ENCODE data around the gene ATF1.
"Not testable (repeated sequence)": the region's sequence is repeated elsewhere in the genome, so short reads cannot be mapped to it uniquely, and the experiment has no call there.

Gene ATF1

GRCh38 chr12:50803230-50803875 is 39.5 kb downstream of the ATF1 start:
- Histone ChIP-seq H3K27ac (ENCODE audit: low read length) (no peak overlapping the region), H3K36me3 (ENCODE audit: control insufficient read depth in 2 of 2, insufficient read depth in 2 of 2, low read length in 2 of 2) (peaks cover 9 to 11% of the 10 kb centered on the region in 2 donors)

GRCh38 chr12:50806176-50806575 is 42.3 kb downstream of the ATF1 start:
- H3K4me1 ChIP-seq (ENCODE audit: control insufficient read depth, insufficient read depth, low read length): no peaks in the 10 kb centered on the region
- no peak overlapping the region for H3K4me3 ChIP-seq (ENCODE audit: low read length in 2 of 2)
- H3K36me3 ChIP-seq (ENCODE audit: control insufficient read depth in 2 of 2, insufficient read depth in 2 of 2, low read length in 2 of 2): peaks cover 7 to 14% of the 10 kb centered on the region in 2 donors
- H3K9me3 ChIP-seq (ENCODE audit: control insufficient read depth in 2 of 2, low read length in 2 of 2): no peaks in the 10 kb centered on the region
- H3K27me3 ChIP-seq (ENCODE audit: control insufficient read depth in 1 of 2, insufficient read depth in 2 of 2, low read length in 2 of 2): no peaks in the 10 kb centered on the region
- no peak overlapping the region for H3K27ac ChIP-seq (ENCODE audit: low read length)
- H3K9ac ChIP-seq (ENCODE audit: low read length in 2 of 2): no peak overlapping the region

More at GRCh38 chr12:50803230-50803875, 39.5 kb downstream of the ATF1 start:
- Histone ChIP-seq H3K9ac (ENCODE audit: low read length in 2 of 2) (no peak overlapping the region), H3K27me3 (ENCODE audit: control insufficient read depth in 1 of 2, insufficient read depth in 2 of 2, low read length in 2 of 2) (no peaks in the 10 kb centered on the region), H3K4me3 (ENCODE audit: low read length in 2 of 2) (no peak overlapping the region), H3K9me3 (ENCODE audit: control insufficient read depth in 2 of 2, low read length in 2 of 2) (no peaks in the 10 kb centered on the region), H3K4me1 (ENCODE audit: control insufficient read depth, insufficient read depth, low read length) (no peaks in the 10 kb centered on the region)

- H3K27me3 ChIP-seq (ENCODE audit: control insufficient read depth in 1 of 2, insufficient read depth in 2 of 2, low read length in 2 of 2); H3K4me1 ChIP-seq (ENCODE audit: control insufficient read depth, insufficient read depth, low read length); H3K27ac ChIP-seq (ENCODE audit: low read length); H3K9me3 ChIP-seq (ENCODE audit: control insufficient read depth in 2 of 2, low read length in 2 of 2); H3K9ac ChIP-seq (ENCODE audit: low read length in 2 of 2); H3K4me3 ChIP-seq (ENCODE audit: low read length in 2 of 2): not testable (repeated sequence)
- peaks cover 15 to 18% of the 10 kb centered on the region in 2 donors for H3K36me3 ChIP-seq (ENCODE audit: control insufficient read depth in 2 of 2, insufficient read depth in 2 of 2, low read length in 2 of 2)
Observed at GRCh38 chr12:50809131-50809530, 45.2 kb downstream of the ATF1 start.

GRCh38 chr12:50814921-50815320 is 51.0 kb downstream of the ATF1 start:
- H3K4me1 ChIP-seq (ENCODE audit: control insufficient read depth, insufficient read depth, low read length); H3K27ac ChIP-seq (ENCODE audit: low read length); H3K9me3 ChIP-seq (ENCODE audit: control insufficient read depth in 2 of 2, low read length in 2 of 2); H3K4me3 ChIP-seq (ENCODE audit: low read length in 2 of 2); H3K9ac ChIP-seq (ENCODE audit: low read length in 2 of 2); H3K27me3 ChIP-seq (ENCODE audit: control insufficient read depth in 1 of 2, insufficient read depth in 2 of 2, low read length in 2 of 2): not testable (repeated sequence)
- peaks cover 43 to 47% of the 10 kb centered on the region in 2 donors for H3K36me3 ChIP-seq (ENCODE audit: control insufficient read depth in 2 of 2, insufficient read depth in 2 of 2, low read length in 2 of 2)

GRCh38 chr12:50820177-50820576 is 56.3 kb downstream of the ATF1 start:
- peaks cover 5% of the 10 kb centered on the region for H3K4me1 ChIP-seq (ENCODE audit: control insufficient read depth, insufficient read depth, low read length)
- no peak overlapping the region for H3K27ac ChIP-seq (ENCODE audit: low read length)
- no peaks in the 10 kb centered on the region for H3K27me3 ChIP-seq (ENCODE audit: control insufficient read depth in 1 of 2, insufficient read depth in 2 of 2, low read length in 2 of 2)
- peaks cover 26 to 29% of the 10 kb centered on the region in 2 donors for H3K36me3 ChIP-seq (ENCODE audit: control insufficient read depth in 2 of 2, insufficient read depth in 2 of 2, low read length in 2 of 2)
- no peak overlapping the region for H3K4me3 ChIP-seq (ENCODE audit: low read length in 2 of 2)
- no peak overlapping the region for H3K9ac ChIP-seq (ENCODE audit: low read length in 2 of 2)
- no peaks in the 10 kb centered on the region for H3K9me3 ChIP-seq (ENCODE audit: control insufficient read depth in 2 of 2, low read length in 2 of 2)

- H3K36me3 ChIP-seq (ENCODE audit: control insufficient read depth in 2 of 2, insufficient read depth in 2 of 2, low read length in 2 of 2): peaks cover 10 to 12% of the 10 kb centered on the region in 2 donors
- H3K27ac ChIP-seq (ENCODE audit: low read length): no peak overlapping the region
- H3K9me3 ChIP-seq (ENCODE audit: control insufficient read depth in 2 of 2, low read length in 2 of 2): no peaks in the 10 kb centered on the region
- H3K4me1 ChIP-seq (ENCODE audit: control insufficient read depth, insufficient read depth, low read length): peaks cover 5% of the 10 kb centered on the region
- H3K27me3 ChIP-seq (ENCODE audit: control insufficient read depth in 1 of 2, insufficient read depth in 2 of 2, low read length in 2 of 2): no peaks in the 10 kb centered on the region
- no peak overlapping the region for H3K4me3 ChIP-seq (ENCODE audit: low read length in 2 of 2)
- no peak overlapping the region for H3K9ac ChIP-seq (ENCODE audit: low read length in 2 of 2)
Observed at GRCh38 chr12:50822082-50822481, 58.2 kb downstream of the ATF1 start.

- not testable (repeated sequence) for H3K9me3 ChIP-seq (ENCODE audit: control insufficient read depth in 2 of 2, low read length in 2 of 2); H3K36me3 ChIP-seq (ENCODE audit: control insufficient read depth in 2 of 2, insufficient read depth in 2 of 2, low read length in 2 of 2); H3K4me3 ChIP-seq (ENCODE audit: low read length in 2 of 2); H3K27ac ChIP-seq (ENCODE audit: low read length); H3K27me3 ChIP-seq (ENCODE audit: control insufficient read depth in 1 of 2, insufficient read depth in 2 of 2, low read length in 2 of 2); H3K4me1 ChIP-seq (ENCODE audit: control insufficient read depth, insufficient read depth, low read length); H3K9ac ChIP-seq (ENCODE audit: low read length in 2 of 2)
Observed at GRCh38 chr12:50823724-50824123, 59.8 kb downstream of the ATF1 start.

GRCh38 chr12:50824914-50825313 is 61.0 kb downstream of the ATF1 start:
- Histone ChIP-seq H3K9me3 (ENCODE audit: control insufficient read depth in 2 of 2, low read length in 2 of 2) (no peaks in the 10 kb centered on the region), H3K27ac (ENCODE audit: low read length) (peak overlapping the region; percentile 32), H3K27me3 (ENCODE audit: control insufficient read depth in 1 of 2, insufficient read depth in 2 of 2, low read length in 2 of 2) (no peaks in the 10 kb centered on the region), H3K36me3 (ENCODE audit: control insufficient read depth in 2 of 2, insufficient read depth in 2 of 2, low read length in 2 of 2) (no peaks in the 10 kb centered on the region), H3K4me1 (ENCODE audit: control insufficient read depth, insufficient read depth, low read length) (peaks cover 5% of the 10 kb centered on the region), H3K4me3 (ENCODE audit: low read length in 2 of 2) (no peak overlapping the region), H3K9ac (ENCODE audit: low read length in 2 of 2) (peak overlapping the region; percentile 13 to 47)

GRCh38 chr12:50825372-50825838 is 61.5 kb downstream of the ATF1 start:
- H3K4me3 ChIP-seq (ENCODE audit: low read length in 2 of 2): no peak overlapping the region
- H3K27ac ChIP-seq (ENCODE audit: low read length): peak overlapping the region; percentile 32
- H3K36me3 ChIP-seq (ENCODE audit: control insufficient read depth in 2 of 2, insufficient read depth in 2 of 2, low read length in 2 of 2): no peaks in the 10 kb centered on the region
- no peaks in the 10 kb centered on the region for H3K9me3 ChIP-seq (ENCODE audit: control insufficient read depth in 2 of 2, low read length in 2 of 2)
- peak overlapping the region; percentile 13 to 47 for H3K9ac ChIP-seq (ENCODE audit: low read length in 2 of 2)
- H3K4me1 ChIP-seq (ENCODE audit: control insufficient read depth, insufficient read depth, low read length): peaks cover 5% of the 10 kb centered on the region
- no peaks in the 10 kb centered on the region for H3K27me3 ChIP-seq (ENCODE audit: control insufficient read depth in 1 of 2, insufficient read depth in 2 of 2, low read length in 2 of 2)

- Histone ChIP-seq H3K4me3 (ENCODE audit: low read length in 2 of 2) (no peak overlapping the region), H3K9me3 (ENCODE audit: control insufficient read depth in 2 of 2, low read length in 2 of 2) (peaks cover 0 to 4% of the 10 kb centered on the region in 2 donors), H3K27ac (ENCODE audit: low read length) (no peak overlapping the region), H3K9ac (ENCODE audit: low read length in 2 of 2) (no peak overlapping the region), H3K36me3 (ENCODE audit: control insufficient read depth in 2 of 2, insufficient read depth in 2 of 2, low read length in 2 of 2) (no peaks in the 10 kb centered on the region), H3K27me3 (ENCODE audit: control insufficient read depth in 1 of 2, insufficient read depth in 2 of 2, low read length in 2 of 2) (no peaks in the 10 kb centered on the region), H3K4me1 (ENCODE audit: control insufficient read depth, insufficient read depth, low read length) (peaks cover 5% of the 10 kb centered on the region)
Observed at GRCh38 chr12:50828121-50828520, 64.2 kb downstream of the ATF1 start.

- peaks cover 5% of the 10 kb centered on the region for H3K4me1 ChIP-seq (ENCODE audit: control insufficient read depth, insufficient read depth, low read length)
Observed at GRCh38 chr12:50828886-50829285, 65.0 kb downstream of the ATF1 start.

More at GRCh38 chr12:50828886-50829285, 65.0 kb downstream of the ATF1 start:
- Histone ChIP-seq H3K9ac (ENCODE audit: low read length in 2 of 2) (no peak overlapping the region), H3K27ac (ENCODE audit: low read length) (no peak overlapping the region), H3K9me3 (ENCODE audit: control insufficient read depth in 2 of 2, low read length in 2 of 2) (peaks cover 0 to 4% of the 10 kb centered on the region in 2 donors), H3K27me3 (ENCODE audit: control insufficient read depth in 1 of 2, insufficient read depth in 2 of 2, low read length in 2 of 2) (no peaks in the 10 kb centered on the region), H3K4me3 (ENCODE audit: low read length in 2 of 2) (no peak overlapping the region), H3K36me3 (ENCODE audit: control insufficient read depth in 2 of 2, insufficient read depth in 2 of 2, low read length in 2 of 2) (no peaks in the 10 kb centered on the region)

Measured in stomach smooth muscle (tissue), 2 donors.